D341Med (cell line): Measurements from ENCODE around the gene AKAP6.

Experiments used
- DNase-seq: peaks from one replicate; pipeline ENCODE4 v3.0.0; 2012; ENCODE audit warnings: low spot score

The AKAP6 gene

DNA sequence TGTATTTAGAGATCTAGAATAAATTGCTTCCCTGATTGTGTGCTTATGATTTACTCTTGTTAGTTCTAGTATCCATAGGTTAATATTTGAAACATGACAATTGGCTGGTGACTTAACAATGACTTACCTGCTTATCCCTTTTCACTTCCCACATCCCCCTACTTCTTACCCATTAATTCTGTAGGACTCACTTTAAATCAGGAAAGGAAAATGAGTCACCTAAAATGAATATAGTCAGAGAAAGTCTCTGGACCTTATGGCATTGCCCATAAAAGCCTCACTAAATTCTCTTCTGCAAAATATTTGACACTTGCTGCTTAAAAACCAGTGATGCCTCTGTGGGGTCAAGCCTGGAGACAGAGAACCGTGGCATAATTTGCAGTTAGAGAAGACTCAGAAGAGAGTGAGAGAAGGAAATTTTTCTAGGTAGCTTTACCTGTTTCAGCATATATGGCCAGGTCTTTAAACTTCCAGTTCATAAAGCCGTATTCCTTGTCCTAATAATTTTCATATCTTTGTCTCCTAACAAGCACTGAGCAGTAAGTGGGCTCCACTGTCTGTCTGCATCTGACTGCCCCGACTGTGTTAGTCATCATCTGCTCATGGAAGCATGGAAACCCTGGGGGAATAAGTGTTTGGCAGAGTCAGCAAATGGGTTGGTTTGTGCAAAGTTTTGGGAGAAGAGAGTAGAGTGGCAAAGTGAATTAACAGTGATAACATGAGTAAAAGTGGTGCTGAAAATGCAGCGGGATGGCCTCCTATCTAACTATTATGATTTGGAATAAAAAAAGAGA, 294.4 kb downstream of the AKAP6 start:
- no peak for DNase-seq

DNA sequence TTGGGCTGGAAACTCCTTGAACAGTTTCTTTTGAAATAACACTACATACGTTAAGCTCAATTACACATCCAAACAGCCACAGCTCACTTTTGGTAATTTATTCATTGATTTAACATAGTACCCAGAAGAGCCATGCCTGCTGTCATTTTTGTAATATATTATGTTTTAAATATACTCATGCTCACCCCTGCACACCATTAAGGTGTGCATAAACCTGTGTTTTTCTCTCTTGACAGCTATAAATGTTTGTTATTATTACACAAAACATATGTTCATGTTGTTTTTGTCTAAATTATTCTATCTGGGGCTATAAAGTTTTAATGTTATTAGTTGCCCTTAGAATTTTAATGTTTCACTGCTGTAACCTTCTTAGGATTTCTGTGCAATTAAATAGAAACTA, 296.1 kb downstream of the AKAP6 start:
- DNase-seq, result no peak

DNA sequence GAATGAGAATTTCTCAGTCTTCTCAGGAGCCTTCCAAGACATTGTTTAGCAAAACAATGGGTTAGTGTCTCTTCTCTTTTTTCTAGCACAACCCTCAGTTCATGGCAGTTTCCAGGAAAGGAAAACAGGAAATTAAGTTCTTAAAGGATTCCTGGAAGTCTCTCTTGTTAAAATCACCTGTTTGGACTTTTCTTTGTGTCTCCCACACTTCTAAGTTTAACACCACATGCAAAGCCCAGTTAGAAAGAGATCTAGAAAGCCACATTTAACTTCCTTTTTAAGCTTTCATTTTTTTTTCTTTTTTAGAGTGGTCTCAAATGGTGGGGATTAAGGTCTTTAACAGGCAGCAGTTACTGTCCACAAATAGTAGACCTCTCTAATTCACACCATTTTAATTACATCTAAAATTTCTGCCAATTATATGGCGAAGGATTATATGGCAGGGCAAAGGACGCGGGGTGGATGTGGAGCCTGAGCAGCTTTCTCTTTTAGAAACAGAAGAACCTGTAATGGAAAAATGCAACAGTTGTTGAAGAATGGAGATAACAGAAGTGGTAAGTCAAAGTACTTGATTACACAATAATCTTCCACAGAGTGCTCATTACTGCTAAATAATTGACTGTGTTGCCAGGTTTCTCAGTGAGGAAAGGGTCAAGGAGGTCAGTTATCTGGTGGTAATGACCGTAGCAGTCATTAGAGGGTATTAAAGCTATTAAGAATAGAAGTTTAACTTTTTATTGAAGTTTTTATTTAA, 298.6 kb downstream of the AKAP6 start:
- no peak for DNase-seq

DNA sequence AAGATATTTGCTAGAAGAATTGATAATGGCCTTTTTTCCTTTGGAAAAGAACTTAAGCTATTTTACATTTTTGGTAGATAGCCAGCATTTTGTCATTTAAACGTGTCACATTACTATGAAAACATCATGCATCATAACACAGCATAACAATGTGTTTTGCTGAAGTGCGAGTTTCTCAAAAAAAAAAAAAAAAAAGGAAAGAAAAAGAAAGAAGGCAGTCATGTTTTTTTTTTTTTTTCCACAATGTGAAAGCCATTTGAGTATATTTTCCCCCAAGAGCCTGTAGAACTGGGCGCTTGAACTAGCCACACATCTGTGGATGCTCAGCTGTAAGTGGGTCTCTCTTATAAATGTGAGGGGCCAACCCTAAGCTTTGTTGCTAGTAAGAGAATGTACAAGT, 300.1 kb downstream of the AKAP6 start:
- DNase-seq, result no peak

DNA sequence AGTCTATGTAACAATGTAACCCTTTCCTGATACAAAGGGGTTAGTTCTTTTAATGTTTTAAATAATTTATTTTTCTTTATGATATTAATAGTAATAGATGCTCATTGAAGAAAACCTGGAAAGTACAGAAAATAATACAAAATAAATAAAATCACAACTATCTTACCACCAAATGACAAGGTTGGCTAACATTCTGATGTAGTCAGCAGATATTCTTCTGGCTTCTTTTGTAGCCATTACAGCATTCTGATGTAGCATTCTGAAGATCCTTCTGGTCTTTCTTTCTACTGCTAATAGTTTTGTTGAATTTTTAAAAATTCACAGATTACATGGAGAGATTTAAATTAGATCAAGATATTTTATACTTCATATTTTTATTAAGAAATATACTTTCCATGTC, 301.6 kb downstream of the AKAP6 start:
- no peak for DNase-seq

DNA sequence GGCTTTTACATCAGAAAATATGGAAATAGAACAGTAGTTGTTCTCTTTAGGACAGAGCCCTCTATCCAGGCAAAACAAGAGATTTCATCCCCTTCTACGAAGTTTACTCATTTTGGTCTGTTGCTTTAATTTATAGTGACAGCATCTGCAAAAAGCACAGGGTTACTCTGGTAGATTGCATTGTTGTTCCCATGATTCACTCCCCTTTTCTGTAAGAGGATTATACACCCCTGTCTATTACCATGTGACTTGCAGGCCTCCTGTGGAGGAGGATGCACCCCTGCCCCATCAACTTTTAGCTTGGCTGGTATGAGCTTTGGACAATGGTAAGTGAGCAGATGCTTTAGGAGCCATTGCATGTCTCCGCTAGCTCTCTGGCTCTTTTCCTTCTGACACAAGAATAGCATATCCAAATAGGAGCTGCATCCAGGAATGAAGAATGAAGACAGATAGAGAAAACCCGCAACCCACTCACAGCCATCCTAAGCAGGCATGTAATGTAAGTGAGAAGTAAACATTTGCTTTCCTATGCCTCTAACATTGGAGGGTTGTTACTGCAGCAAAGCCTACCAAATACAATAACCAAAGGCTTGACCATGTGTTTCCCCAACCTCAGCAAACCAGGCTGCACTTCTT, 304.2 kb downstream of the AKAP6 start:
- DNase-seq, result no peak

DNA sequence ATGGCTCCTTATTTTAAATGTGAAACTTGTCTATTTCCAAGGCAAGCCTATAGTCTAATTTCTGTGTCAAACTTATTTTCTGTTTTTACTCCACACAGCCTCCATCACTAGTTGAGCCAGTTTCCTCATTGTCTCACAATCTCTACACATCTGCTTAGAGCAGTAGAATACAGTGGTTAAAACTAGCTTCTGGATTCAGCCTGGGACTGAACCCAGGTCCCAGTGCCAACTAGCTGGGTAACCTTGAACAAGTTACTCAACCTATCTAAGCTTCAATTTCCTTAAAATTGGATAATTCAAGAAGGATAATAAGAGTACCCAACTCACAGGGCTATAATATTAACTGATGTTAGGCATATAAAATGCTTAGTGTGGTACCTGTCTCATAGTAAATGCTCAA, 304.8 kb downstream of the AKAP6 start:
- no peak for DNase-seq

DNA sequence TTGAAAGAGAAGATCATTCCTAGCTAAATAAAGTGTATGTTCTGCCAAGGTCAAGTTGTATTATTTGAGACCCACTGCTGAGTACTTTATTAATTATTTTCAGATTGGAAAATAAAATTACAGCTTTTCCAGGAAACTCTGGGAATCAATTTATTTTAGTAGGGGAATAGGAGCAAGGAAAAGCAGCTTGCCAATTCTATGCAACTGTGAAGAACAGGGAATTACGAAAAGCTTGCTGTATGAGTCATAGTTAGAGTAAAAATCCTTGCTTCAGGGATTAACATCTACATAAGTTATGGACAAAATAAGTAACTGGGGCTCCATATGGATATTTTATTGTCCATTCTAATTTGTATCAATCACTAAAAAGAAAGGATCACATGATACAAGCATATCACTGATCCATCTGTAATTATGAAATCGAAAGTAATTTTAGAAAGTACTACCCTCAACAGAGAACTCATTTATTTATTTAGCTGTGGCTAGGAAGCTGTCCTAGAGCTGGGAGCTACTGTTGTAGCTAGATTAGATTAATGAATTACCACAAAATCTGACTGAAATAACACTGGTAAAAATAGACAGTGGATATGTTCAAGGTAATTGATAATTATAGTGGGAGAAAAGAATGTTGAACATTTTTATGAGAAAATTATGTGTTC, 306.1 kb downstream of the AKAP6 start:
- DNase-seq, result no peak

DNA sequence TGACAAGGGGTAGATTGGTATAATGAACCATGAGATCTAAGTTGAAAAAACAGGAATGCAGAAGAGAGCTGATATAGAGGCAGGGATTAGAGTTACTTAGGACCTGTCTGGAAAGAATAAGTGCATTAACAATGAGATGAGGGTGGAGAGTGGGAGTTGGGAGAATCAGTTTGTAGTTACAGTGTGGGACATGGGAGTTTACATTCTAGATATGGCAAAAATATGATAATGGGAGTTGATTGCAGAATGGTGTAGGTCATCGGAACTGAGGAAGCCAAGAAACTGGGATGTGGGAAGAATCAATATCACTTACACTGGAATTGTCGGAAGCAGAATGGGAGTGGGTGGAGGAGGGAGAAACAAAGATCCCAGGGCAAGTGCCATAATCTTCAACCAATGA, 308.5 kb downstream of the AKAP6 start:
- no peak for DNase-seq

DNA sequence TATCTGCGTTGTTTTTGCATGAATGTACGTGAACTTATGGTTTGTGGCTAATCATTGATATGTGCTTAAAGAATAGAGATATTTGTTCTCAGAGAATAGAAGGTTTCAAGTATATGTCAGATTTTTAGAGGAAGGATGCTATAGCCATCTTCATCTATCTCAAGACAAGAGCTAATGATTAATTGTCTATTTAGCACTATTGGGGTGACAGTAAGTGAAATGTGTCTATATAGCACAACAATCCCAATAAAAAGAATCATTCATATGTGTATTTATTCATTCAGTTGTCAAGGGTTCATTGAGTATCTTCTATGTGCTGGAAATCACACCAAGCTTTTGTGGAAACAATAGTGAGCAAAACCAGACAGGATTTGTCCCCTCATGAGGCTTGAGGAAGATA, 310.1 kb downstream of the AKAP6 start:
- DNase-seq, result no peak

DNA sequence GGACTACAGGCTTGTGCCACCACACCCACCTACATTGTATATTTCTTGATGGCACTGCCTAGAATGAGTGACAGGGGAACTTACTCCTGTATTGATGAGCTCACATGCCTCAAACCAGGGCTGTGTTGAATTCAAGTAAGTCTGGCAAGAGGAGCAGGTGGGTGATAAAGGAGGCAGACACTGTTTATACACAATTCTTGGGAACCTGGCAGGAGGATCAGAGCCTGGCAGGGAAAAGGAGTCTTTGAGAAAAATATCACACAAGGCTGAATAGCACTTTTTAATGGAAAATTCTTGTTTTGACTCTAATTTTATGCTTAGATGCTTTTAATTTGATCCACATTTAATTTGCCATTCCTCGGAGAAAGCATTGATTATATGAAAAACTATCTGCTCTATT, 316.5 kb downstream of the AKAP6 start:
- DNase-seq, result no peak

DNA sequence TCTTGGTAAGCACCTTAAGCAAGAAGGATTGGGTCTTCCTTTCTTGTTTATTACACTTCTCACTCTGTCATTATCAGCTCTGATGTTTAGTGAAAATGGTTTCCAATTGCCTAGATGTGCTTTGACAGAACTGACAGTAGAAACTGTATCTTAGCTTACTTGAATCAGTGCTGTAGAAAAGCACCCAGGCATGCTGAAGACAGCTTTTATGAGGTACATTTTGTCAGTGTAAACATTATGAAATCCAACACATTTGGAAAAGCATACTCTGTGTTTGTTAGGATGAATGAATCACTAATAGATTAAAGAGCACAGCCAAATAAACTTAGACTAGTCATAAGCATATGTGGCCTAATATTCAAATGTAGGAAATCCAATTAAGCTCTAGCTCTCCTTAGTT, 319.3 kb downstream of the AKAP6 start:
- DNase-seq, result no peak

DNA sequence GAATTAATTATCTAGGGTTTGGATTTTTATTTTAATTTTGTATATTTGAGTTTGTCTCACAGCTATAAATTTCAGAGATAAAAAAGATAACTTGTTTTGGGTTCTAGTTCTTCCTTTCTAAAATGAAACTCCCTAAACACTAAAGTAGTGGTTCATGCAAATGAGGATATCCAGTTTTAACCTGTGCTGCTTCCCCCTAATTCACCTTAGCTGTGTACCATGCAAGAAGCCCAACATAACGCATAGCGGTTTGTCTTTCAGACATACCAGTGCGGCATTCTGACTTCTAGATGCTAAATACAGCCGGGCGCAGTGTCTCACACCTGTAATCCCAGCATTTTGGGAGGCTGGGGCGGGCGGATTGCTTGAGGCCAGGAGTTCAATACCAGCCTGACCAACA, 320.9 kb downstream of the AKAP6 start:
- no peak for DNase-seq

DNA sequence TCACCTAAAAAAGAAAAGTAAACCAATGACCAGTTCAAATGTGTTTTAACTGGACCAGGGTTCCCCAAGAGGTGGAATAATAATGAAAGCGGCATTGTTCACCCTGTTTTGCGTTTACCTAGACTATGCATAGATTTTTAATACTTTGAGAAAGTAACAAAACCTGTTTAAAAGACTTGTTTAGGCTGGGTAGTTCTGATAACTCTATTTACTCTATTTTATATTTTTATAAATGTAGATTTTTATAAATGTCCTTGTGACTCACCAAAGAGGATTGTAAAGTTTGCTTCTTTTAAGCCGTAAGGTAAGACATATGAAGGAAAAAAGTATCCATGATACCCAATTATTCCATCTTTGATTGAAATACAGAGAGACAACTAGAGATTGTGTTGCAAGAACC, 321.6 kb downstream of the AKAP6 start:
- DNase-seq, result no peak

DNA sequence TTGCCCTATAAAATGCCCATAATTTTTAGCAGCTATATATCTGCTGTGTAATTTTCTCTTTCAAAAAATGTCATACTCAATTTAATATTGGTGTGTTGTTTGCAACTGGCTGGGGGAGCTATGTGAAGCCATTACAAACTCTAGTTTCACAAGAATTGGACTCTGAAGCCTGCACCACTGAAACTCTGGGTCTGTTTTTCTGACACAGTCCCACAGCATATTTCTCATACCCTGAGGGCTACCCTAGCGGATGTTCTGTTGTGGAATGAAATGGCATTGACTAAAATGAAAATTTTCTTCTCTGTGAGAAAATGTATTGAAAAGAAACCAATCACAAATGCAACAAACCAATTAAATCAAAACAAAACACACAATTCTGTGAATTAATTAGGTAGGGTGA, 325.0 kb downstream of the AKAP6 start:
- DNase-seq, result no peak

DNA sequence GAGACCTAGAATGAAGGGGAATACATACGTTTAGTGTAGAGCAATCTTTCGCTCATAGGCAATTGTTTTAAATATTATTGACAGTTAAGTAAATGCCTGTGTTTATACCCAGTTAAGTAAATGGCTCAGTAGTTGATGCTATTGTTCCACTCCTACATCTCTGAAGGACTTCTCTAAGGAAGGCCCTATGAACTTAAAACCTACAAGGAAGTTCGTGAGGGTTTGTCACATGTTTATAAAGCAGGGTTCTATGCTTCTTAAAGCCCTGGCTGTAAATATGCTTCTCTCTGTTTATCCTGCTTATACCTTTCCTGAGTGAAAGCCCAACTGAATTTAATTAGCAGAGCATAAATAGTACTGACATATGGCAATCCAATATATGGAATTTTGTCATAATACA, 327.5 kb downstream of the AKAP6 start:
- no peak for DNase-seq

DNA sequence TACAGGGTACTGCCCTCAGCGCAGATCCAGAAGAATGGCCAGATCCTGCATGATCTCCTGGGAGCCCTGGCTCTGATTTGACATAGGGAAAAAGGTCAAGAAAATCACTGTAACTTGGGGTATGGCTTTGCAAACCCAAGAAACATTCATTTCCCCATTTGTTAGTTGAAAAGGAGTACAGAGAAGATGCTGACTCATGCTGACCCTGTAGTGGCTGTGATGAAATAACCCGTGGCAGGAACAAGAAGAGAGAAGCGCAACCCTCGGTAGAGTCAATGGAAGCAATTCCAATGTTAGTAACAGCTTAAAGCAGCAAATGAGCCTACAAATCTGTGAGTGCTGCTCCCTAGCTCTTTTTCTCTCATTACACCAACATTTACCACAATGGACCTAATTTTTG, 328.0 kb downstream of the AKAP6 start:
- no peak for DNase-seq

DNA sequence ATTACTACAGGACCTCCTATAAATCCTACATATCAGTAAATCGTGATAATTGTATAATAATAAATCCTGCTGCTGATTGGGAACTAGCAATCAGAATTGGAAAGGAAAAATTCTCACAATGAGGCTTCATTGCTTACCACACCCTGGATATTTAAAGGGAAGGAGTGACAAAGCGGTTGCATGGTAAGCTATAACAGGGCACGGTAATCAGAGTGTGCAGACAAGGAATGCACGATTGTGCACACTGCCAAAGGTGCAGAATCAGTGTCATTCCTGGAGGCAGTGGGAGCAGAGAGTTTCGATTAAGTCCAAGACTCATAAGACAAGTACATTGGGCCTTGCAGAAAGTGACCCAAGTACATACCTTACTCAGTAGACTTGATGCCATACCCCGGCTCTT, 332.1 kb downstream of the AKAP6 start:
- no peak for DNase-seq

DNA sequence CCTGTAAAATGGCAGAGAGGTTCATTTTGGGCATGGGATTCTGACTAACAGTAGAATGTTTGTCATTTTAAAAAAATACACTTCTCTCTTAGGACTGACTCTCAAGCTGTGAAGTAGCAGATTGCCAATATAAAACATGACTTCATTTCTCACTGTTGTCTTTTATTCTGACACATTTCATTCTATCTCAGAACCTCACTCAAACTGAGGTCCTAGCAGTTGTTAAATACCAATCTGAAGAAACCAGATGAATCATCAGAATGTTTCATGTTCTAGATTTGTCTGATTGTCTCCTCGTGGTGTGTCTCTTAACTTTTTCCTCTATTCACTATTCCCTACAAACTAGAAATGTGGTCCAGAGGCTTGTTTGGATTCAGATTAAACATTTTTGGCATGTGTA, 333.1 kb downstream of the AKAP6 start:
- DNase-seq, result no peak

DNA sequence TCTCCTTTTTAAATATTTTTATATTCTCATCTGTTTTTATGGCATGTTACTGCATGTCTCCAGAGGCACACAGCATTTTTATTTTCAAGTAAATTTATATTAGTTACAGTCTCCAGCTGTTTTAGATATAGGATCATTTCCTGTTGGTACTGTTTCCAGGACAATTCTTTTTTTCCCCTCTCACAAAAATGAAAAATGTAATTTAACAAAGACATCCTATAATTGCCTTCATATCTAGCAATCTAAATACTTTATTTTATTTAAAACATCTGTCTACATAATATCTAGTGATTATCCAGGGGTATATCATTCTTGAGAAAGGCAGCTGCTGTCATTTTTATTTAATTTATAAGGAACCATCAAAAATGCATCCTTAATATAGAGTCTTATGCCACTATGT, 337.2 kb downstream of the AKAP6 start:
- DNase-seq, result no peak

DNA sequence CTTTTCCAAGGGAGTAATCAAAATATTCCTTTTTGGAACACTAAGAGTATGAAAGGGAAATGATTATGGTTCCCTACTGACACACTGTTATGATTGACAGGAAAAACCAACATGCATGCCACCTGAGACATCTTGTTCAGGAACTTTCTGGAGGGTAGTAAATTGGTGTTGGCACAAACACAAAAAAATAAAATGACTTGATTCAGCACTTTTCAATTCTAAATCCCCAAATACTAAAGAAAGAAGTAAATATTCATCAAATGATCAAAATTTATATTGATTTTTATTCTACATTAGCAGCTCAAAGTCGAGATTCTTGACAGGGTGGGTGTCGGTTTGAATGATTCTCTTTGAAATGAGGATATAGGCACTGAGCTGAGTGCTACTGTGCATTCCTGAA, 338.2 kb downstream of the AKAP6 start:
- no peak for DNase-seq

DNA sequence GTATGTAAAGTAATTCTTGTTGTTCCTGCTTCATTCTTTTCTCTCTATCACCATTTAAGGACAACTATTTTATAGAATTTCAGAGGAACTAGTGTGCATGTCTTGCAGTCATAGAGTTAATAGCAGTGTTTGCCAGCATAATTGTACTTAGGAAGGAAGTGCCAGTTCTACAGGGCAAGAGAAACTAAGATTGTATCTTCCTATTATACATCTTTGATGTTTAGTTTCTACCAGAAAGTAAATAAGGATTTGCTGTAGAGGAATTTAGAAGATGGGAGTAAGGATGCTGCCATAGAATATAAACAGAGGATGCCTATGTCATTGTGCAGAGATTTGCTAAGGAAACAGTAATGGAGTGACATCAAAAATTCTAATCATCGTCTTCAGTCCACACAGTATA, 338.7 kb downstream of the AKAP6 start:
- DNase-seq, result no peak

DNA sequence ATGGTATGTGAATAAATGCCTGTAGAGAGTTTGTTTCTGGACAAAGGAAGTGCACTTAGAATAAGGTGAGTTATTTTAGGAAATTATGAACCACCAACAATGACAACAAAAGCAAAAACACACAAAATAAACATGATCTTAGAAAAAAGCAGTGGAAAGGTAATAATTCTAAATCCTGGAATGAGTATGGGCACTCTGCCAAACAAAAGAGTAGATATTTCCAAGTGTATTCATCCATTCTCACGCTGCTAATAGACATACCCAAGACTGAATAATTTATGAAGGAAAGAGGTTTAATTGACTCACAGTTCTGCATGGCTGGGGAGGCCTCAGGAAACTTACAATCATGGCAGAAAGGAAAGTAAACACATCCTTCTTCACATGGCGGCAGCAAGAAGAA, 340.3 kb downstream of the AKAP6 start:
- no peak for DNase-seq
